Mesendoderm (in vitro differentiated cells): ENCODE data around the gene CCL8.

ENCODE experiments used
- DNase-seq: peaks from one replicate; pipeline ENCODE4 v3.0.0; 2013
- H2AK5ac ChIP-seq: 2 replicates; pipeline ENCODE4 v1.6.1; 2013; ENCODE audit warnings: low read length, inconsistent platforms
- H2BK120ac ChIP-seq: 2 replicates; pipeline ENCODE4 v1.6.1; 2013; ENCODE audit warnings: low read depth, mild to moderate bottlenecking, low read length, moderate library complexity, mixed read lengths
- H2BK15ac ChIP-seq: replicated peaks from 2 replicates; pipeline ENCODE4 v1.6.1; 2013; ENCODE audit warnings: low read depth, mild to moderate bottlenecking, moderate library complexity
- H2BK5ac ChIP-seq: 2 replicates; pipeline ENCODE4 v1.6.1; 2013; ENCODE audit warnings: low read length, inconsistent platforms
- H3K18ac ChIP-seq: 2 replicates; pipeline ENCODE4 v1.6.1; 2013; ENCODE audit warnings: mild to moderate bottlenecking, low read length, mixed read lengths
- H3K23ac ChIP-seq: one replicate; pipeline ENCODE4 v1.6.1; 2013; ENCODE audit warnings: low read length
- H3K27ac ChIP-seq: 2 replicates; pipeline ENCODE4 v1.5.1; 2013; ENCODE audit warnings: low read depth, mild to moderate bottlenecking, inconsistent platforms, low read length, moderate library complexity
- H3K27me3 ChIP-seq: 2 replicates; pipeline ENCODE4 v1.6.1; 2013; ENCODE audit warnings: low read length, control low read depth, mild to moderate bottlenecking, inconsistent platforms; ENCODE audit not compliant: insufficient read depth, poor library complexity
- H3K36me3 ChIP-seq: 2 replicates; pipeline ENCODE4 v1.6.1; 2013; ENCODE audit warnings: low read length, inconsistent platforms; ENCODE audit not compliant: control insufficient read depth, insufficient read depth
- H3K4ac ChIP-seq: one replicate; pipeline ENCODE4 v1.6.1; 2013; ENCODE audit warnings: low read depth, mild to moderate bottlenecking, low read length, moderate library complexity
- H3K4me1 ChIP-seq: 2 replicates; pipeline ENCODE4 v1.6.1; 2013; ENCODE audit warnings: low read depth, low read length, inconsistent platforms; ENCODE audit not compliant: control insufficient read depth
- H3K4me2 ChIP-seq: 2 replicates; pipeline ENCODE4 v1.6.1; 2013; ENCODE audit warnings: low read length
- H3K4me3 ChIP-seq: 2 replicates; pipeline ENCODE4 v1.5.1; 2013; ENCODE audit warnings: mild to moderate bottlenecking, low read length
- H3K56ac ChIP-seq: one replicate; pipeline ENCODE4 v1.6.1; 2013; ENCODE audit warnings: low read length
- H3K79me1 ChIP-seq: 2 replicates; pipeline ENCODE4 v1.6.1; 2013; ENCODE audit warnings: low read length, inconsistent platforms
- H3K79me2 ChIP-seq: 2 replicates; pipeline ENCODE4 v1.6.1; 2013; ENCODE audit warnings: mild to moderate bottlenecking, low read length; ENCODE audit not compliant: control insufficient read depth, insufficient read depth
- H3K9ac ChIP-seq: 2 replicates; pipeline ENCODE4 v1.6.1; 2013; ENCODE audit warnings: low read length, inconsistent platforms
- H4K5ac ChIP-seq: one replicate; pipeline ENCODE4 v1.6.1; 2013; ENCODE audit warnings: low read length
- H4K8ac ChIP-seq: one replicate; pipeline ENCODE4 v1.6.1; 2013; ENCODE audit warnings: low read depth, mild to moderate bottlenecking, control low read depth, low read length, moderate library complexity
- WGBS: extraction: QIAGEN DNeasy Blood & Tissue Kit; methylation state at CpG from one replicate; pipeline ENCODE4 v1.1.7; 2013; ENCODE audit warnings: low lambda C conversion rate, missing lambda C conversion rate; ENCODE audit not compliant: insufficient coverage; ENCODE audit errors: extremely low coverage; 5-methylcytosine and 5-hydroxymethylcytosine counted together

CCL8 gene

DNA sequence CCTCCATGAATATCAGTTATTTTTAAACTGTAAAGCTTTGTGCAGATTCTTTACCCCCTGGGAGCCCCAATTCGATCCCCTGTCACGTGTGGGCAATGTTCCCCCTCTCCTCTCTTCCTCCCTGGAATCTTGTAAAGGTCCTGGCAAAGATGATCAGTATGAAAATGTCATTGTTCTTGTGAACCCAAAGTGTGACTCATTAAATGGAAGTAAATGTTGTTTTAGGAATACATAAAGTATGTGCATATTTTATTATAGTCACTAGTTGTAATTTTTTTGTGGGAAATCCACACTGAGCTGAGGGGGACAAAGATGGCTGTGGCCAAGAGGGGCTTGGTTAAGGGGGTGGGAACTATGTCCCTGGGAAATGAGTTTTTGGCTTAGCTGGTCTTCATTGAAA lies 31.4 kb upstream of the CCL8 start:
- no peaks in the 10 kb centered on the region for H3K79me2 ChIP-seq
- no peak overlapping the region for H3K4me2 ChIP-seq
- no peaks in the 10 kb centered on the region for H3K36me3 ChIP-seq
- H3K4ac ChIP-seq = no peak overlapping the region
- no peak overlapping the region for H3K9ac ChIP-seq
- H2AK5ac ChIP-seq = no peak overlapping the region
- H4K8ac ChIP-seq = no peak overlapping the region
- no peak overlapping the region for H3K23ac ChIP-seq
- no peak overlapping the region for H4K5ac ChIP-seq
- H2BK5ac ChIP-seq = no peak overlapping the region
- H3K27me3 ChIP-seq = no peaks in the 10 kb centered on the region
- no peak for DNase-seq
- H3K56ac ChIP-seq = no peak overlapping the region
- no peak overlapping the region for H2BK15ac ChIP-seq
- no peaks in the 10 kb centered on the region for H3K4me1 ChIP-seq
- no peaks in the 10 kb centered on the region for H3K79me1 ChIP-seq
- H2BK120ac ChIP-seq = no peak overlapping the region
- no peak overlapping the region for H3K18ac ChIP-seq
- no CpG with 5 or more reads among the region's 2 CpGs for WGBS
- no peak overlapping the region for H3K4me3 ChIP-seq
- no peak overlapping the region for H3K27ac ChIP-seq

- H3K4me3 ChIP-seq = no peak overlapping the region
- no peak overlapping the region for H3K4ac ChIP-seq
- H3K23ac ChIP-seq = no peak overlapping the region
- no peak overlapping the region for H3K27ac ChIP-seq
- H4K8ac ChIP-seq = no peak overlapping the region
- no peaks in the 10 kb centered on the region for H3K27me3 ChIP-seq
- H4K5ac ChIP-seq = no peak overlapping the region
- H3K18ac ChIP-seq = no peak overlapping the region
- no peak overlapping the region for H3K4me2 ChIP-seq
- no peak for DNase-seq
- H2BK15ac ChIP-seq = no peak overlapping the region
- H2BK5ac ChIP-seq = no peak overlapping the region
- H2AK5ac ChIP-seq = no peak overlapping the region
- no peaks in the 10 kb centered on the region for H3K4me1 ChIP-seq
- no peak overlapping the region for H2BK120ac ChIP-seq
- no peak overlapping the region for H3K9ac ChIP-seq
- WGBS = no CpG with 5 or more reads among the region's 4 CpGs
- no peaks in the 10 kb centered on the region for H3K79me1 ChIP-seq
- H3K56ac ChIP-seq = no peak overlapping the region
- H3K79me2 ChIP-seq = no peaks in the 10 kb centered on the region
- H3K36me3 ChIP-seq = no peaks in the 10 kb centered on the region
Observed at GRCh38 chr17:34290586-34290985, 28.6 kb upstream of the CCL8 start.

DNA sequence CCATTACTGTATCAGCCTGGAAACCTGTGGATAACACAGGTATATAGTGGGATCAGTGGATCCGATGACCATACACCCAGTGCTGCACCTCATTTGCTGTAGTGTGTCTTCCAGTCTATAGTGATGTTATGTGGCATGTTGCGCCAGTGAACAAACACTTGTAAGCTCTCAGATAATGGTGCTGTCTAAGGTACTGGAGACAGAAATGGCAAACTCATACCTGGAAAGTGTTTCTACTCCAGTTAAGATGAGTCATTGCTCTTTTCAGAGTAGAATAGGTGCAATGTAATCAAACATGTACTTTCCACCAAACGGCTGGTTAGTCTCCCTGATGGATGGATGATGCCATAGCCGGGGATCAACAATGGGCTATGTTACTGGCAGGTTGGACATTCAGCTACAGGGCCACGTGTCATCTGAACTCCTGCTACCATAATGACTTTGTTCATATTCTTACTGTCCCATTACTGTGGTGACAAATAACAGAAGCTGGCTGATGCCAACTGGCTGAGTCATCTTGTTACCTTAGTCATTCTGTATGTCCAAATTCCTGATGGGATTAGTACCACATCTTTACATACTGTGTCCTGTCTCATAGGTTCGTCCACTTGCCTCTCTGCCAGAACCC lies 27.4 kb upstream of the CCL8 start:
- Histone ChIP-seq H3K4me1 (no peaks in the 10 kb centered on the region), H3K4ac (no peak overlapping the region), H4K8ac (no peak overlapping the region), H3K27me3 (no peaks in the 10 kb centered on the region), H3K4me3 (no peak overlapping the region), H3K4me2 (no peak overlapping the region), H3K27ac (no peak overlapping the region), H2AK5ac (no peak overlapping the region), H3K56ac (no peak overlapping the region), H4K5ac (no peak overlapping the region), H3K18ac (no peak overlapping the region), H2BK5ac (no peak overlapping the region), H3K23ac (no peak overlapping the region), H3K36me3 (no peaks in the 10 kb centered on the region), H2BK15ac (no peak overlapping the region), H3K79me1 (no peaks in the 10 kb centered on the region), H3K79me2 (no peaks in the 10 kb centered on the region), H3K9ac (no peak overlapping the region), H2BK120ac (no peak overlapping the region)
- DNase-seq = no peak
- WGBS = no CpG with 5 or more reads among the region's 6 CpGs

- no peak overlapping the region for H3K18ac ChIP-seq
- no peak overlapping the region for H3K27ac ChIP-seq
- H4K5ac ChIP-seq = peak overlapping the region; percentile 17
- H3K4ac ChIP-seq = no peak overlapping the region
- no peaks in the 10 kb centered on the region for H3K79me1 ChIP-seq
- DNase-seq = no peak
- H2BK15ac ChIP-seq = no peak overlapping the region
- WGBS = no CpG with 5 or more reads among the region's 2 CpGs
- H3K56ac ChIP-seq = no peak overlapping the region
- H3K27me3 ChIP-seq = no peaks in the 10 kb centered on the region
- no peaks in the 10 kb centered on the region for H3K36me3 ChIP-seq
- H3K4me3 ChIP-seq = no peak overlapping the region
- H3K23ac ChIP-seq = peak overlapping the region; percentile 91
- H3K4me1 ChIP-seq = peaks cover 3% of the 10 kb centered on the region
- H2AK5ac ChIP-seq = no peak overlapping the region
- H3K4me2 ChIP-seq = no peak overlapping the region
- no peaks in the 10 kb centered on the region for H3K79me2 ChIP-seq
- H4K8ac ChIP-seq = no peak overlapping the region
- no peak overlapping the region for H2BK120ac ChIP-seq
- peak overlapping the region; percentile 17 for H2BK5ac ChIP-seq
- no peak overlapping the region for H3K9ac ChIP-seq
Observed at GRCh38 chr17:34299027-34299426, 20.2 kb upstream of the CCL8 start.

GRCh38 chr17:34299956-34300577 lies 19.2 kb upstream of the CCL8 start:
- H3K4me2 ChIP-seq = no peak overlapping the region
- H3K36me3 ChIP-seq = no peaks in the 10 kb centered on the region
- H2BK120ac ChIP-seq = no peak overlapping the region
- no peak overlapping the region for H3K9ac ChIP-seq
- no peaks in the 10 kb centered on the region for H3K79me1 ChIP-seq
- H3K27ac ChIP-seq = no peak overlapping the region
- H2AK5ac ChIP-seq = no peak overlapping the region
- no CpG with 5 or more reads among the region's 3 CpGs for WGBS
- no peak overlapping the region for H3K56ac ChIP-seq
- H3K18ac ChIP-seq = no peak overlapping the region
- no peak overlapping the region for H3K4me3 ChIP-seq
- no peak overlapping the region for H4K5ac ChIP-seq
- H2BK15ac ChIP-seq = no peak overlapping the region
- H3K4me1 ChIP-seq = peaks cover 3% of the 10 kb centered on the region
- no peak overlapping the region for H4K8ac ChIP-seq
- H3K23ac ChIP-seq = no peak overlapping the region
- H3K4ac ChIP-seq = no peak overlapping the region
- no peak for DNase-seq
- no peaks in the 10 kb centered on the region for H3K79me2 ChIP-seq
- H3K27me3 ChIP-seq = no peaks in the 10 kb centered on the region
- H2BK5ac ChIP-seq = no peak overlapping the region
